GM12878 (cell line): Measurements from ENCODE around the gene RNLS. TPM values are rescaled to one million over a fixed set of nuclear protein-coding genes. Genes with fewer than 3 reads are reported as not detected.

Experiments
- ATAC-seq: fragments of 200-7000 bp; cut with Tn5 transposase; 3 replicates; pipeline ENCODE4 v1.9.1; 2020; ENCODE audit warnings: mild to moderate bottlenecking, moderate library complexity
- BruUV-seq: library from RNA; stranded (reverse); fragments of 400-500 nt; replicated peaks from 2 replicates; lab custom pipeline; 2021; lab: Mats Ljungman, UMichigan
- CTCF ChIA-PET: fragments of 300-600 bp; sonication (Branson Sonifier 250); formaldehyde crosslinking; extraction: SDS; loops from one replicate; lab custom pipeline; 2021; ENCODE audit warnings: inconsistent platforms; lab: Yijun Ruan, JAX
- POLR2A ChIA-PET: fragments of 350-600 bp; formaldehyde crosslinking; extraction: SDS; loops from one replicate; lab custom pipeline; 2021; ENCODE audit warnings: inconsistent platforms; lab: Charles Lee
- RAD21 ChIA-PET: fragments of 300-600 bp; sonication (Branson Sonifier 250); formaldehyde crosslinking; loops from one replicate; lab custom pipeline; 2023; ENCODE audit warnings: antibody characterized with exemption; ENCODE audit not compliant: unreplicated experiment; lab: Charles Lee
- SMC1A ChIA-PET: fragments of 300-600 bp; sonication (Branson Sonifier 250); formaldehyde crosslinking; loops from one replicate; lab custom pipeline; 2023; ENCODE audit not compliant: unreplicated experiment, uncharacterized antibody; lab: Charles Lee
- DNase-seq: peaks from one replicate; pipeline ENCODE4 v3.0.0-alpha.2; 2011; ENCODE audit warnings: low read depth, low spot score
- FAIRE-seq: peaks from 3 replicates; lab custom pipeline; 2011; peaks lifted over from hg19 to GRCh38; lab: Jason Lieb, UNC
- H2AFZ ChIP-seq: 2 replicates; pipeline ENCODE4 v1.6.0; 2011; ENCODE audit warnings: low read depth, low read length, control low read depth; ENCODE audit not compliant: control insufficient read depth
- H3K27ac ChIP-seq: 2 replicates; pipeline ENCODE4 v1.5.1; 2011; ENCODE audit warnings: control low read depth; ENCODE audit not compliant: control insufficient read depth, insufficient read depth
- H3K27me3 ChIP-seq, 2 experiments: replicated peaks in 1 of 2; 2 replicates each; pipeline versions ENCODE4 v1.6.0 to v1.6.1; 2011; ENCODE audit warnings: low read length in 1 of 2; ENCODE audit not compliant: control insufficient read depth in 2 of 2, insufficient read depth in 2 of 2
- H3K36me3 ChIP-seq, 2 experiments: 2 replicates each; pipeline ENCODE4 v1.5.1; 2011; ENCODE audit warnings: low read length in 1 of 2; ENCODE audit not compliant: control insufficient read depth in 2 of 2, insufficient read depth in 2 of 2
- H3K4me1 ChIP-seq: 2 replicates; pipeline ENCODE4 v1.6.1; 2011; ENCODE audit warnings: mild to moderate bottlenecking, low read length, moderate library complexity, mixed read lengths; ENCODE audit not compliant: control insufficient read depth, insufficient read depth
- H3K4me2 ChIP-seq: 2 replicates; pipeline ENCODE4 v1.6.0; 2011; ENCODE audit warnings: control low read depth; ENCODE audit not compliant: control insufficient read depth, insufficient read depth
- H3K4me3 ChIP-seq: fragments of 200-600 bp; sonication (generic); 2 replicates; pipeline ENCODE4 v1.5.1; 2016
- H3K79me2 ChIP-seq: 2 replicates; pipeline ENCODE4 v1.6.0; 2011; ENCODE audit warnings: low read length; ENCODE audit not compliant: control insufficient read depth, insufficient read depth
- H3K9ac ChIP-seq: 2 replicates; pipeline ENCODE4 v1.8.0; 2011; ENCODE audit warnings: low read length, control low read depth, mixed read lengths; ENCODE audit not compliant: control insufficient read depth, insufficient read depth
- H3K9me3 ChIP-seq: replicated peaks from 3 replicates; pipeline ENCODE4 v1.5.1; 2011; ENCODE audit warnings: mild to moderate bottlenecking, low read length; ENCODE audit not compliant: control insufficient read depth, insufficient read depth
- H4K20me1 ChIP-seq: 2 replicates; pipeline ENCODE4 v1.6.0; 2011; ENCODE audit not compliant: control insufficient read depth, insufficient read depth
- ATF7 ChIP-seq: fragments of 450-650 bp; IDR thresholded peaks from 2 replicates; pipeline ENCODE4 v1.6.1; 2016; ENCODE audit warnings: low read depth, mild to moderate bottlenecking
- BRCA1 ChIP-seq: IDR thresholded peaks from 2 replicates; pipeline ENCODE4 v1.6.1; 2011; ENCODE audit warnings: low read depth, low read length, improper control_type of control experiment
- CHD4 ChIP-seq: fragments of 200-600 bp; sonication (generic); IDR thresholded peaks from 2 replicates; pipeline ENCODE4 v1.6.1; 2016; ENCODE audit warnings: mild to moderate bottlenecking
- DPF2 ChIP-seq: fragments of 450-650 bp; IDR thresholded peaks from 2 replicates; pipeline ENCODE4 v1.6.1; 2017; ENCODE audit warnings: mild to moderate bottlenecking
- ELK1 ChIP-seq: IDR thresholded peaks from 2 replicates; pipeline ENCODE4 v1.6.1; 2012; ENCODE audit warnings: low read depth, low read length, improper control_type of control experiment
- IKZF2 ChIP-seq, 2 experiments: fragments of 450-650 bp; IDR thresholded peaks; 2 replicates each; pipeline ENCODE4 v1.6.1; 2017; ENCODE audit warnings: mild to moderate bottlenecking in 2 of 2, moderate library complexity in 2 of 2
- MAX ChIP-seq: IDR thresholded peaks from 2 replicates; pipeline ENCODE4 v1.6.1; 2012; ENCODE audit warnings: low read depth, low read length, improper control_type of control experiment
- NFIC ChIP-seq: IDR thresholded peaks from 2 replicates; pipeline ENCODE4 v1.6.1; 2012; ENCODE audit warnings: low read depth, mild to moderate bottlenecking, inconsistent platforms, low read length, moderate library complexity
- NR2F1 ChIP-seq: fragments of 450-650 bp; conservative IDR thresholded peaks from 2 replicates; pipeline ENCODE4 v1.6.1; 2017; ENCODE audit warnings: mild to moderate bottlenecking
- POLR2AphosphoS2 ChIP-seq: IDR thresholded peaks from 2 replicates; pipeline ENCODE4 v1.6.1; 2011; ENCODE audit warnings: low read depth, mild to moderate bottlenecking, low read length, improper control_type of control experiment, moderate library complexity
- POLR2AphosphoS5 ChIP-seq: IDR thresholded peaks from 2 replicates; pipeline ENCODE4 v1.6.1; 2011; ENCODE audit warnings: mild to moderate bottlenecking, low read length, inconsistent platforms
- RUNX3 ChIP-seq: IDR thresholded peaks from 2 replicates; pipeline ENCODE4 v1.6.1; 2012; ENCODE audit warnings: low read length, inconsistent platforms
- SREBF1 ChIP-seq: IDR thresholded peaks from 2 replicates; pipeline ENCODE4 v1.6.1; 2012; ENCODE audit warnings: mild to moderate bottlenecking, low read length
- SREBF2 ChIP-seq: IDR thresholded peaks from 2 replicates; pipeline ENCODE4 v1.6.1; 2012; ENCODE audit warnings: mild to moderate bottlenecking, low read length
- ZBTB11 ChIP-seq: fragments of 450-650 bp; formaldehyde crosslinking; IDR thresholded peaks from 2 replicates; pipeline ENCODE4 v1.5.0; 2022; ENCODE audit warnings: mild to moderate bottlenecking, missing genetic modification characterization
- ZBTB40 ChIP-seq: fragments of 450-650 bp; IDR thresholded peaks from 2 replicates; pipeline ENCODE4 v1.6.1; 2016; ENCODE audit warnings: mild to moderate bottlenecking, moderate library complexity, borderline replicate concordance
- WGBS: methylation state at CpG from one replicate; pipeline ENCODE4 v1.1.6; 2016; ENCODE audit warnings: low lambda C conversion rate; ENCODE audit not compliant: insufficient replicate concordance, insufficient coverage; ENCODE audit errors: missing lambda C conversion rate; 5-methylcytosine and 5-hydroxymethylcytosine counted together
- in situ Hi-C: fragments of 300-500 bp; cut with MboI; formaldehyde crosslinking; loops from 9 replicates; pipeline ENCODE4 v1.14.3; 2018; ENCODE audit warnings: mixed read lengths
- intact Hi-C: fragments of 100-400 bp; cut with micrococcal nuclease; formaldehyde crosslinking; loops from one replicate; pipeline ENCODE4 v1.14.2; 2022; ENCODE audit not compliant: unreplicated experiment
- polyA plus RNA-seq, 11 experiments: library from polyadenylated mRNA; depleted of rRNA in 4 of 11; unstranded in 6 of 11; stranded (reverse) in 5 of 11; fragments of >200 nt; fragmentation: Nextera tagmentation in 4 of 11; fragmentation: Illumina TruSeq in 1 of 11; extraction: Ambion mirVana in 4 of 11; extraction: Trizol in 1 of 11; gene quantifications; 1 replicate in 1 of 11; 2 replicates in 10 of 11; pipeline versions ENCODE4 v1.2.1 to v1.2.3, GENCODE V29; 2011 to 2016; ENCODE audit warnings: inconsistent platforms in 2 of 11, missing spikeins in 2 of 11, low read depth in 1 of 11
- total RNA-seq, 4 experiments: library from RNA; depleted of rRNA in 3 of 4; stranded (reverse); fragments of >200 nt in 3 of 4; fragmentation: Illumina TruSeq in 1 of 4; extraction: Trizol in 1 of 4; gene quantifications; 2 replicates each; pipeline versions ENCODE4 v1.2.1 to v1.2.3, GENCODE V29; 2013 to 2021

Gene RNLS
- total and polyA plus RNA-seq, 10 of the 15 experiments (the other 5 are each of a cell fraction or from before 2014, with no cell fraction given) = 3.4 to 6.7 (median 4.6) TPM

- Histone ChIP-seq H2AFZ (peak overlapping the region; percentile 11), H3K4me1 (peaks cover 29% of the 10 kb centered on the region), H3K36me3 (no peaks in the 10 kb centered on the region), H4K20me1 (no peaks in the 10 kb centered on the region), H3K4me3 (no peak overlapping the region), H3K9me3 (no peaks in the 10 kb centered on the region; the same call in 2 of the 3 replicates), H3K79me2 (no peaks in the 10 kb centered on the region), H3K27ac (peak overlapping the region; percentile 41), H3K9ac (peak overlapping the region; percentile 26; the same call in 1 of the 2 replicates), H3K27me3 (no peaks in the 10 kb centered on the region), H3K4me2 (peak overlapping the region; percentile 50; the same call in 1 of the 2 replicates)
- DNase-seq (no peak), FAIRE-seq (no peak), ATAC-seq (peak; percentile 67)
- TF ChIP-seq BRCA1 (no peak), ATF7 (no peak), RUNX3 (peak; percentile 41), MAX (no peak), CHD4 (no peak), ZBTB11 (CRISPR knock-in tag) (no peak), NFIC (no peak), ZBTB40 (peak; percentile 64; the same call in 1 of the 2 replicates), ELK1 (no peak), SREBF2 (no peak), POLR2AphosphoS2 (no peak), DPF2 (0 out of 2 replicates have a peak, but pooled peaks have one; percentile 1), IKZF2 (IDR thresholded peaks at IDR 0.05) (no peak), POLR2AphosphoS5 (no peak), NR2F1 (no peak), SREBF1 (no peak)
- BruUV-seq = no TSS peak
- ChIA-PET RAD21 (interaction anchor here (0.7 to 1.0 kb wide), 2 partner anchors 8 to 18 kb away, joined by 3 to 4 read pairs; no protein-coding TSS in a partner anchor), CTCF (interaction anchor here (0.8 to 1.6 kb wide), 3 partner anchors 18 to 317 kb away, joined by 3 to 6 read pairs (median 4); no protein-coding TSS in a partner anchor), SMC1A (interaction anchor here (0.7 to 2.3 kb wide), 8 partner anchors 9 to 347 kb away, joined by 3 to 6 read pairs (median 4); no protein-coding TSS in a partner anchor), POLR2A (interaction anchor here (0.8 kb wide), 1 partner anchor 18 kb away, joined by 3 read pairs; no protein-coding TSS in a partner anchor)
- intact Hi-C loops (no loop called here), in situ Hi-C loops (no loop called here)
- 0% methylated on average over 1 of the region's 1 CpG for WGBS
These were observed 173.3 kb downstream of the RNLS start for GRCh38 chr10:88409824-88410223.
